Activated T-cell treated with anti-CD3 and anti-CD28 coated beads, Interleukin-2, amount 50 U/mL, for 24 hours (primary cell): ENCODE results near the gene AMY1C.

Experiments
- DNase-seq: peaks from one replicate; pipeline ENCODE4 v3.0.0-alpha.2; 2020
- H3K27ac Mint-ChIP-seq: 2 replicates; pipeline ENCODE4 v1.8.0; 2020; ENCODE audit warnings: mild to moderate bottlenecking, mixed read lengths
- H3K27me3 Mint-ChIP-seq: 2 replicates; pipeline ENCODE4 v1.8.0; 2020; ENCODE audit warnings: mixed read lengths
- H3K36me3 Mint-ChIP-seq: 2 replicates; pipeline ENCODE4 v1.8.0; 2020; ENCODE audit warnings: low read depth, mixed read lengths
- H3K4me1 Mint-ChIP-seq: 2 replicates; pipeline ENCODE4 v1.8.0; 2020; ENCODE audit warnings: low read depth, mixed read lengths
- H3K4me3 Mint-ChIP-seq: 2 replicates; pipeline ENCODE4 v1.8.0; 2020; ENCODE audit warnings: mild to moderate bottlenecking, moderate library complexity, mixed read lengths
- H3K9me3 Mint-ChIP-seq: 2 replicates; pipeline ENCODE4 v1.8.0; 2020; ENCODE audit warnings: mixed read lengths

Gene AMY1C

DNA sequence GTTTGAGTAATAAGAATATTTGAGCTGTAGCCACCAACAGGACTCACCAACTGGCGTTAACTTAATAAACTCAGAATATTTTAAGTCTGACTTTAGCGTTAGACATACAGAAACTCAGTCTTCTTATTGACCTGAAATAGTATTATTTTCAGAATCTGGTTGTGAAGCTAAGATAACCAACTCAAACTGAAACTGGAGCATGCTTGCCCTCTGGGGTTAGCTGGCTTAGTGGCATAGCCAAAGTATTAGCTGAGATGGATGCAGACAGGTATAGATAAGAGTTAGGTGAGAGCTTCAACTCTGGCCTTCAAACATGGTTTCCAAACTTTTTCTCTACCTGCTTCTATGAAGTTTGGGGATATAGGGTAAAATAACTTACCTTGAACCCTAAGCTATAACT is 40.5 kb downstream of the AMY1C start:
- Mint-ChIP-seq H3K27ac (no peak overlapping the region), H3K4me3 (no peak overlapping the region)

More for the DNA sequence above, 40.5 kb downstream of the AMY1C start:
- no peaks in the 10 kb centered on the region for H3K36me3 Mint-ChIP-seq
- no peaks in the 10 kb centered on the region for H3K27me3 Mint-ChIP-seq
- no peak for DNase-seq
- peaks cover 13% of the 10 kb centered on the region for H3K9me3 Mint-ChIP-seq
- H3K4me1 Mint-ChIP-seq = no peaks in the 10 kb centered on the region
